AG04450 (cell line): ENCODE data around the gene TMEM203. TPM values are rescaled to one million over a fixed set of nuclear protein-coding genes. Genes with fewer than 3 reads are reported as not detected.

ENCODE experiments used
- CTCF ChIA-PET: fragments of 300-600, 350-600 bp; formaldehyde crosslinking; extraction: SDS; loops from one replicate; lab custom pipeline; 2022; ENCODE audit warnings: antibody characterized with exemption, inconsistent platforms; lab: Charles Lee
- POLR2A ChIA-PET: fragments of 350-600 bp; formaldehyde crosslinking; extraction: SDS; loops from one replicate; lab custom pipeline; 2021; ENCODE audit warnings: antibody characterized with exemption, inconsistent platforms; lab: Yijun Ruan, JAX
- DNase-seq: peaks from one replicate; pipeline ENCODE4 v3.0.0-alpha.2; 2011; ENCODE audit warnings: low read depth, low spot score
- H3K27ac ChIP-seq: one replicate; pipeline ENCODE4 v1.5.1; 2012; ENCODE audit warnings: low read depth, low read length, control low read depth
- H3K27me3 ChIP-seq: one replicate; pipeline ENCODE4 v1.6.0; 2012; ENCODE audit warnings: low read length; ENCODE audit not compliant: control insufficient read depth, insufficient read depth
- H3K4me3 ChIP-seq: 2 replicates; pipeline ENCODE4 v1.5.1; 2011; ENCODE audit warnings: mild to moderate bottlenecking, low read depth, low read length, control low read depth
- H3K9me3 ChIP-seq: 2 replicates; pipeline ENCODE4 v1.5.1; 2012; ENCODE audit warnings: low read length; ENCODE audit not compliant: control insufficient read depth, insufficient read depth
- polyA plus RNA-seq: library from polyadenylated mRNA; depleted of rRNA; stranded (reverse); fragments of >200 nt; gene quantifications from 2 replicates; pipeline ENCODE4 v1.2.3, GENCODE V29; 2011
- TF ChIP-seq, protein P1 (sequence below): IDR thresholded peaks from 2 replicates; pipeline ENCODE4 v1.5.1; 2011; ENCODE audit warnings: low read depth, low read length, control low read depth, inconsistent platforms

The TMEM203 gene
- polyA plus RNA-seq, 1 experiment, result 50.2 TPM

GRCh38 chr9:137167277-137167746, 38.1 kb downstream of the TMEM203 start:
- Histone ChIP-seq H3K27me3 (peaks cover 71% of the 10 kb centered on the region), H3K27ac (no peak overlapping the region), H3K4me3 (no peak overlapping the region), H3K9me3 (peaks cover 3% of the 10 kb centered on the region; the same call in 1 of the 2 replicates)
- POLR2A ChIA-PET, result no interaction called here
- CTCF ChIA-PET, result interaction anchor here (0.6 kb wide), 1 partner anchor 47 kb away, joined by 3 read pairs; no protein-coding TSS in a partner anchor
- DNase-seq, result no peak
- TF ChIP-seq, protein P1, sequence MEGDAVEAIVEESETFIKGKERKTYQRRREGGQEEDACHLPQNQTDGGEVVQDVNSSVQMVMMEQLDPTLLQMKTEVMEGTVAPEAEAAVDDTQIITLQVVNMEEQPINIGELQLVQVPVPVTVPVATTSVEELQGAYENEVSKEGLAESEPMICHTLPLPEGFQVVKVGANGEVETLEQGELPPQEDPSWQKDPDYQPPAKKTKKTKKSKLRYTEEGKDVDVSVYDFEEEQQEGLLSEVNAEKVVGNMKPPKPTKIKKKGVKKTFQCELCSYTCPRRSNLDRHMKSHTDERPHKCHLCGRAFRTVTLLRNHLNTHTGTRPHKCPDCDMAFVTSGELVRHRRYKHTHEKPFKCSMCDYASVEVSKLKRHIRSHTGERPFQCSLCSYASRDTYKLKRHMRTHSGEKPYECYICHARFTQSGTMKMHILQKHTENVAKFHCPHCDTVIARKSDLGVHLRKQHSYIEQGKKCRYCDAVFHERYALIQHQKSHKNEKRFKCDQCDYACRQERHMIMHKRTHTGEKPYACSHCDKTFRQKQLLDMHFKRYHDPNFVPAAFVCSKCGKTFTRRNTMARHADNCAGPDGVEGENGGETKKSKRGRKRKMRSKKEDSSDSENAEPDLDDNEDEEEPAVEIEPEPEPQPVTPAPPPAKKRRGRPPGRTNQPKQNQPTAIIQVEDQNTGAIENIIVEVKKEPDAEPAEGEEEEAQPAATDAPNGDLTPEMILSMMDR, result no peak

GRCh38 chr9:137166380-137167229, 38.8 kb downstream of the TMEM203 start:
- no peak overlapping the region for H3K27ac ChIP-seq
- H3K4me3 ChIP-seq, result no peak overlapping the region
- POLR2A ChIA-PET, result no interaction called here
- CTCF ChIA-PET, result interaction anchor here (0.6 kb wide), 1 partner anchor 46 kb away, joined by 3 read pairs; no protein-coding TSS in a partner anchor
- H3K9me3 ChIP-seq, result peaks cover 3% of the 10 kb centered on the region; the same call in 1 of the 2 replicates
- H3K27me3 ChIP-seq, result peaks cover 67% of the 10 kb centered on the region
- no peak for DNase-seq
- TF ChIP-seq, protein P1, result no peak

DNA sequence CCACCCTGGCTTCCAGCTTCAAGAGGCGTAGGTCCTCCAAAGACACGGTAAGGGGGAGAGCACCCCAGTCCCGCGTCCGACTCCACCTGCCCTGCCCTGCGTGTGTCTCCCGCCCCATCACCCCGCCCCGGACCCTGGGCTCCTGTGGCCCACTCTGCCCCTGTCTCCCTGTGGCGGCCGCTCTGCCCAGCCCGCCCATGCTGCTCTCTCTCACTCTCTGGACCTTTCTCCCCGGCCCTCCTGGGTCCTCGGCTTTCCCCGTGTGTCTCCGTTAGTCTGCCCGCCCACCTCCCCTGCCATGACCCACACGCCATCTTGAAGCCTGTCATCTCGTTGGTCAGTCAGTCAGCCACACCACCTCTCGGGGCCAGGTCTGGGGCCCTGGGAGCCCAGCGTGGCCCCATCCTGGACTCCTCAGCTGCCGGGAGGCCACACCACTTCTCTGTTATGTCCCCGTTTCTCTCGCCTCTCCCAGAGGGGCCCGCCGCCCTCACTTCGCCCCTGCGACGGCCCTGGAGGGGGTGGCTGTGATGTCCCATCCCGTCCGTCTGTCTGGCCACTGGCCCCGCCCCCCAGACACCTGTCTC, 40.1 kb downstream of the TMEM203 start:
- TF ChIP-seq, protein P1, result no peak
- H3K27ac ChIP-seq, result no peak overlapping the region
- DNase-seq, result no peak
- no peak overlapping the region for H3K4me3 ChIP-seq
- ChIA-PET POLR2A (interaction anchor here (1.4 kb wide), 1 partner anchor 24 kb away, joined by 3 read pairs; no protein-coding TSS in a partner anchor), CTCF (no interaction called here)
- H3K27me3 ChIP-seq, result peaks cover 60% of the 10 kb centered on the region
- H3K9me3 ChIP-seq, result peaks cover 3% of the 10 kb centered on the region; the same call in 1 of the 2 replicates

DNA sequence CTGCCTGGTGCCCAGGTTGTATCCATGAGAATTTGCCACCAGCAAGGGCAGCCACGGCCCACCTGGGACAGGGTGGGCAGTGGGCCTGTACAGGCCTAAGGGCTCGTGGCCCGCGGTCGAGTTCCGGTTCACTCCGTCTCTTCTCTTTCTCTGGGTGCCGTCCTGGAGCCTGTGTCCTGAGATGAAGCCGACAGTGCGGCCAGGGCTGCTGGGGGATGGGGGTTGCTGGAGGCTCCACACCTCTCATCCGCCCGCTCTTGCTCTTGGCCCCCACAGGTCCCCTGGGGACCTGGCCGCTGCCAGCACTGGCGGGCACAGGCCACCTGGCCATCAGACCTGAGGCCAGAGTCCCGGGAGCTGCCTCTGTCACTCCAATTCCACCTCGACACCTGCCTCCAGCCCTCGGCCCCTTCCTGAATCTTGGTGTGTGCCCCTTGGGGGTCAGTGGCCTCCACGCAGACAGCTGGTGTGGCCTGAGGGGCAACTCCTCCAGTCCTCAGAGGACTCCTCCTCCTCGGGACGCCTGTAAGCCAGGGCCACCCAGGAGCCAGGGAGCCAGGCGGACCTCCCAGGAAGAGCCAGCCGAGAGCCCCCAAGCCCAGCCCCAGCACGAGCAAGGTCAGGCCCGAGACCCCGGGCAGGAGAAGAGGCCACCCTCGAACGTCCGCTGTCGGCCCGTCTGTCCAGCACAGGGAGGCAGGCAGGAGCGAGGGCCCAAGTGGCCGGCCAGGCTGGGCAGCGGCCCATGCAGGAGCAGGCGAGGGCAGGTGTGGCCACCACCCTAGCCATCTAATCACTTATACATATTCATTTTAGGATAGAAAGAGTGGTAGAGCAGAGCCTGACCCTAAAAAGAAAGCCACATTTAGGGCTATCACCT, 40.8 kb downstream of the TMEM203 start:
- CTCF ChIA-PET, result no interaction called here
- no peak overlapping the region for H3K4me3 ChIP-seq
- H3K27ac ChIP-seq, result no peak overlapping the region
- POLR2A ChIA-PET, result interaction anchor here (1.4 kb wide), 1 partner anchor 24 kb away, joined by 3 read pairs; no protein-coding TSS in a partner anchor
- peaks cover 54% of the 10 kb centered on the region for H3K27me3 ChIP-seq
- TF ChIP-seq, protein P1, result no peak
- no peak for DNase-seq
- peaks cover 3% of the 10 kb centered on the region; the same call in 1 of the 2 replicates for H3K9me3 ChIP-seq
